Stimulated activated CD8-positive, alpha-beta memory T cell treated with anti-CD3 and anti-CD28 coated beads, Interleukin-2, amount 100 ng/mL, for 1 hour (primary cell): ENCODE data around the gene LIMK1.
"Not testable (repeated sequence)": the region's sequence is repeated elsewhere in the genome, so short reads cannot be mapped to it uniquely, and the experiment has no call there.

Experiments
- DNase-seq, 2 donors: peaks; one replicate each; pipeline ENCODE4 v3.0.0-alpha.2; 2020; ENCODE audit warnings: low read depth in 2 of 2

LIMK1 gene

DNA sequence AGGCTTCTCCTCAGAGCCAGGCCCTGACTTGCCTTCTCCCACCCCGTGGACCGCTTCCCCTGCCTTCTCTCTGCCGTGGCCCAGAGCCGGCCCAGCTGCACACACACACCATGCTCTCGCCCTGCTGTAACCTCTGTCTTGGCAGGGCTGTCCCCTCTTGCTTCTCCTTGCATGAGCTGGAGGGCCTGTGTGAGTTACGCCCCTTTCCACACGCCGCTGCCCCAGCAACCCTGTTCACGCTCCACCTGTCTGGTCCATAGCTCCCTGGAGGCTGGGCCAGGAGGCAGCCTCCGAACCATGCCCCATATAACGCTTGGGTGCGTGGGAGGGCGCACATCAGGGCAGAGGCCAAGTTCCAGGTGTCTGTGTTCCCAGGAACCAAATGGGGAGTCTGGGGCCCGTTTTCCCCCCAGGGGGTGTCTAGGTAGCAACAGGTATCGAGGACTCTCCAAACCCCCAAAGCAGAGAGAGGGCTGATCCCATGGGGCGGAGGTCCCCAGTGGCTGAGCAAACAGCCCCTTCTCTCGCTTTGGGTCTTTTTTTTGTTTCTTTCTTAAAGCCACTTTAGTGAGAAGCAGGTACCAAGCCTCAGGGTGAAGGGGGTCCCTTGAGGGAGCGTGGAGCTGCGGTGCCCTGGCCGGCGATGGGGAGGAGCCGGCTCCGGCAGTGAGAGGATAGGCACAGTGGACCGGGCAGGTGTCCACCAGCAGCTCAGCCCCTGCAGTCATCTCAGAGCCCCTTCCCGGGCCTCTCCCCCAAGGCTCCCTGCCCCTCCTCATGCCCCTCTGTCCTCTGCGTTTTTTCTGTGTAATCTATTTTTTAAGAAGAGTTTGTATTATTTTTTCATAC lies 38.0 kb downstream of the LIMK1 start:
- DNase-seq = no peak

DNA sequence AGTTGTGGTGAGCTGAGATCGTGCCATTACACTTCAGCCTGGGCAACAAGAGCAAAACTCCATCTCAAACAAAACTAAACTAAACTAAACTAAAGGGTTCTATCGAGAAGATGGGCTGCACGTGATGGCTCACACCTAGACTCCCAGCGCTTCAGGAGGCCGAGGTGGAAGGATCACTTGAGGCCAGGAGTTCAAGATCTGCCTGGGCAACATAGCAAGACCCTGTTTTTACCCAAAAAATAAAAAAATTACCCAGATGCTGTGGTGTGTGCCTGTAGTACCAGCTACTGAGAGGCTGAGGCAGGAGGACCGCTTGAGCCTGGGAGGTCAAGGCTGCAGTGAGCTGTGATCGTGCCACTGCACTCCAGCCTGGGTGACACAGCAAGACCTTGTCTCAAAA lies 40.3 kb downstream of the LIMK1 start:
- not testable (repeated sequence) for DNase-seq

DNA sequence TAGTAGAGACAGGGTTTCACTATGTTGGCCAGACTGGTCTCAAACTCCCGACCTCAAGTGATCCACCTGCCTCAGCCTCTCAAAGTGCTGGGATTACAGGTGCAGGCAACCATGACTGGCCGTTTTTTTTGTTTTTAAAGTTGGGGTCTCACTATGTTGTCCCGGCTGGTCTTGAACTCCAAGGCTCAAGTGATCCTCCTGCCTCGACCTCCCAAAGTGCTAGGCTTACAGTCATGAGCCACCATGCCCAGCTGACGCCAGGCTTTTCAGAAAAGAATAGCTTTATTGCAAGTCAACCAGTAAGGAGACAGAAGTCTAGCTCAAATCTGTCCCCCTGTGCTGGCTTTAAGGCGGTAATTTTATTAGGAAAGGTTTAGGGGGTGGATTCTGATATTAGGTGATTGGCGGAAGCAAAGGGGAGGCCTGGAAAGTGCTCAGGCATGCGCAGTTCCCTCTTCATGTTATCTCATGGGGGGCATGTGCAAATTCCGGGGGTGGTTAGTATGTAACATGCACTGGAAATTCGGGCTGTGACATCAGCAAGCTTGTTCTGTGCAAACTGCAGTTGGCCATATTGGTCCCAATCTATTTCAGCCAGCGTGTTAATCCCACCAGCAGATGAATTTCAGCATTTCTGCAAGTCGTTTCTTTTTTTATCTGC lies 42.7 kb downstream of the LIMK1 start:
- no peak for DNase-seq

DNA sequence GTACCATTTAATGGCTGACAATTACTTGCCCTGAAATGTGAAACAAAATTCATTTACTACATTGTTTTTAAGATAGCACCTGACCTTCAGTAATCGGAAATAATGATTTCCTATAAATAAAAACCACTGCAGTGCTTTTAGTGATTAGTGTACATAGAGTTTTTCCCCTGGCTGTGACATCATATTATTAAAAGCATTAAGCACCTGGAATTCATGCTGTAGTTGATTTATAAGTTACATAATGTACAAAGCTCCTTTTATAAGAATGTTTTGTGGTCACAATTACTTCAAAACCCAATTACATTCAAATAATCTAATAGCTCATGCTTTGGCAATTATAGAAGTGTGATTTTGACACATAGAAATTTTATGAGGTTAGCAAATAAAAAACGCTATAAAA lies 46.3 kb downstream of the LIMK1 start:
- no peak for DNase-seq

DNA sequence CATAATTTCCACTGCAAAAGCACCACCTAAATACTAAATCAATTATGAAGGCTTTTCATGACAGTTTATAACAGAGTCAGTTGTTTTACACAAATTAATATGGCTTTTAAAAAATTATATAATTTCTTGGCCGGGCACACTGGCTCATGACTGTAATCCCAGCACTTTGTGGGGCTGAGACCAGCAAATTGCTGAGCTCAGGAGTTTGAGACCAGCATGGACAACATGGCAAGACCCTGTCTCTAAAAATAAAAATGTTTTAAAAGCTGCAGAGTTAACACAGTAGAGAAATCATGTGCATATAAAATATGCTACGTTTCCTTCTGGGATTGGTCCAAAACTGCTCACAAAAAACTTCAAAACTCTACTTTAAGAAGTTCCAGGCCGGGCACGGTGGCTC lies 46.9 kb downstream of the LIMK1 start:
- DNase-seq = no peak

DNA sequence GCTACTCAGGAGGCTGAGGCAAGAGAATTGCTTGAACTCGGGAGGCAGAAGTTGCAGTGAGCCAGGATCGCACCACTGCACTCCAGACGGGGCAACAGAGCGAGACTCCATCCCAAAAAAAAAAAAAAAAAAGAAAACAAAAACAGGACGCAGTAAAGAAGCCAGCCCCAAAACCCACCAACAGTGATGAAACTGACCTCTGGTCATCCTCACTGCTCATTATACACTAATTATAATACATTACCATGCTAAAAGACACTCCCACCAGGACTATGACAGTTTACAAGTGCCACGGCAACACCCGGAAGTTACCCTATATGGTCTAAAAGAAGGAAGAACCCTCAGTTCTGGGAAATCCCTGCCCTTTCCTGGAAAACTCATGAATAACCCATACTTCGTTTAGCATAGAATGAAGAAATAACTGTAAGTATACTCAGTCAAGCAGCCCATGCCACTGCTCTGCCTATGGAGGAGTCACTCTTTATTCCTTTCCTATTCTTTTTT lies 50.6 kb downstream of the LIMK1 start:
- no peak for DNase-seq

DNA sequence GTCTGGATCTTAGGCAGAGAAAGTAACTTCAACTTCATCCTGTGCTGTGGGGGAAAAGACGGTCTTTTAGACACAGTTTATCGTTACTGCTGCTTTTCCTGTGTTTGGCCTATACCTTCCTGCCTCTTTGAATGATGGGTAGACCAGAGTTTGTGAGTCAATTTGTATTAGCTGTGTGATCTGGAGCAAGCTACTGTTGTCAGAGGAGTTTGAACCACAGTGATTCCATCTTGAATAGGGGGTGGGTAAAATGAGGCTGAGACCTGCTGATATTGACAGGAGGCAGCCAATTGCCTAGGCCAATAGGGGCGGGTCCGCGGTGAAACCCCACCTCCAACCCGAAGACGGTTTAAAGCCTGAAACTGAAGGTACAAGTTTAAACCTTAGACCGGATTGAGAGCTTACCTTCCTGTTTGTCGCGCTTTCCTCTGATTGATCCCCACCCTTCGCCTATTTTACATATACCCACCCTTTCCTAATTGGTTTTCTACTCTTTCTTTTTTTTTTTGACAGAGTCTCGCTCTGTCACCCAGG lies 54.8 kb downstream of the LIMK1 start:
- DNase-seq = no peak

- no peak for DNase-seq
Observed at GRCh38 chr7:74138945-74139843, 55.6 kb downstream of the LIMK1 start.

GRCh38 chr7:74141705-74142104 lies 58.1 kb downstream of the LIMK1 start:
- DNase-seq = no peak

DNA sequence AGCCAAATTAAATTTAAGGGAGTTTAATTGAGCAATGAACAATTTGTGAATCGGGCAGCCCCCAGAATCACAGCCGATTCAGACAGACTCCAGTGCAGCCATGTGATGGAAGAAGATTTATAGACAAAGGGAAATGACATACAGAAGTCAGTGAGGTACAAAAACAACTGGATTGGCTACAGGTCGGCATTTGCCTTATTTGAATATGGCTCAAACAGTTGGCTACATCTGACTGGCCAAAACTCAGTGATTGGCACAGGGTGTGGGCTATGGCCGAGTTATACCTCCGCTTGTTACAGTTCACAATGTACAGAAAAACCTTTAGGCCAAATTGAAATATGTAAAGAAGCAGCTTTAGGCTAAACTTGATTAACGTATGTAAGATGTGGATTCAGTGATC lies 59.8 kb downstream of the LIMK1 start:
- DNase-seq = no peak

DNA sequence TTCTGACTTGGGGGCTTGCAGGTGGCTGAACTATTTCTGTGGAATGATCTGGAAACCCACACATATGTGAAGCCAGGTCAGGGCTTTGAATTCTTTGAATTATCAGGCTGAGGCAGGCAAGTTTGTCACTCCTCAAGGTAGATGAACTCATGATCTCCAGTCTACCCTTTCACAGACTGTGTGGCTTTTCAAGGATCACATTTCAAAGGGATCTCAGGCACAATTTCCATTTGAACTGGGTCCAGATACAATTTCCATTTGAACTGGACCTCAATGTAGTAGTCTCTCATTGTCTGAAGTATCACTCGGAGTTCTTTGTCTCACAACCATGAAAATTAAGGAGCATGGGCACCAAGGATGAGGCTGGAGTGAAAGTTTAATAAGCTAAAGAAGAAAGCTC lies 64.9 kb downstream of the LIMK1 start:
- DNase-seq = no peak

DNA sequence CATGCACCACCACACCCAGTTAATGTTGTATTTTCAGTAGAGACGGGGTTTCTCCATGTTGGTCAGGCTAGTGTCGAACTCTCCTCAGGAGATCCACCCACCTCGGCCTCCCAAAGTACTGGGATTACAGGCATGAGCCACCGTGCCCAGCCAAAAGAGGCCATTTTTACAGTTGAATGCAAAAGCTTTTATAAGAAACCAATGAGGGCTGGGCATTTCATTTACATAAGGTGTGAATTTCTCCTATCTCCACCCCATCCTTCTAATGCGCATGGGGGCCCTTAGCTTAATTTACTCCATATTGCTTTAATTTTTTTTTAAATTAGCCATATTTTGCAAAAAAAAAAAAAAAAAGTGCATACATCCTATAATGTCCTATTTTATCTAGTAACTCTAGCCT lies 65.5 kb downstream of the LIMK1 start:
- DNase-seq = no peak

DNA sequence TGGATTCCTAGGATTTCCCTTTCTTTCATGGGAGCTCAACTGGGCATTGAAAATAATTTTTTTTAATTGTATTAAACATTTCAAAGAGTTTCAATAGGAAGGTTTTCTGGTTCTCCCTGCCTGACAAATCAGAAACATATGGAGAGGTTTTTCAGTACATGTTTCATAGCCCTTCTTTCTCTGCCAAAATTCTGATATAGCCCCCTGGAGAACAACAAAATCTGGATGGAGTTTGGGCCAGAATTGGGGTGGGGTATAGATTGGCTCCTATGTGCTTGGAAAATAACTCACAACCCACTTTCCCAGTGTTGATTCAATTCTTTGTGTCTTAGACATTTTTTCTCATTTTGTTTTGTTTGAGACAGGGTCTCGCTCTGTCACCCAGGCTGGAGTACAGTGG lies 66.0 kb downstream of the LIMK1 start:
- no peak for DNase-seq

- DNase-seq = no peak
Observed at GRCh38 chr7:74153736-74154135, 70.1 kb downstream of the LIMK1 start.

DNA sequence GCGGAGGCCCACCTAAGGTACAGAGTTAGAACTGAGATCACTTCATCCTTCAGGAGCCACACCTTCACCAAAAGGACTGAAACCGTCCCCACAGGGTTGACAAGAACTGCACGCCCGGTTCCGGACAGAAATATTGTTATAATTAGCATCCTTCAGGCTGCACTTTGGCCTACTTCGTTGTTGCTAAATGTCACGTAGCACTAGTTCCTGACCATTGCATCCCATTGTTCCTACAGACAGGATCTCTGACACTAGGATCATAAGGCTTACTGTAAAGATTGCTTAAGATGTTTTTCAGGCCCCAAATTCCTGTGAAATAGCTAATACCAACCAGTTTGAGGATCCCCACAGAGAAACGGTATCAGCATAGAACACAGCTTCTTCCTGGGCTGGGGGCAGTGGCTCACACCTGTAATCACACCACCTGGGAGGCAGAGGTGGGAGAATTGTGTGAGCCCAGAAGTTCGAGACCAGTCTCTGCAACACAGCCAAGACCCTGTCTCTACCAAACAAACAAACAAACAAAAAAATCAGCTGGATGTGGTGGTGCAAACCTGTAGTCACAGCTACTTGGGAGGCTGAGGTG lies 72.3 kb downstream of the LIMK1 start:
- no peak for DNase-seq

- DNase-seq = no peak
Observed at GRCh38 chr7:74157605-74158004, 74.0 kb downstream of the LIMK1 start.

DNA sequence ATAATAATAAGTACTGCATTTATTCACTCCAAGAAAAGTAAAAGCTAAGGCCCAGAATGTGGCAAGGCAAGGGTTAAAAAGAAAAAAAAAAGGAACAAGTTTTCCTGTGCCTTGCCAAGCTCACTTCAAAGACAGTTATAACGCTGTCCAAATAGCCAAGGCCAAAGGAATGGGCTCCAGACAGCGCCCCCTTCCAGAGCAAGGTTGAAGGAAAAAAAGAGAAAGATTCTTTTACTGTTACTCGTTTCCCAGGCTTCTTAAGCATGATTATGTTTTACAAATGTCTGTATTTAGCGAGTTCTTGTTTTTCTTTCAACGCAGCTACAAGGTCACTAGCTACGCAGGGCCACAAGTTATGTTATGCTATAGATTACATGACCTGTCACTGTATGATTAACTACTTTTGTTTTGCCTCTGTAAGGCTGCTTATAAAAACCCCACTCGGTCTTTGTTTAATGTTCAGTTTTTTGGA lies 81.4 kb downstream of the LIMK1 start:
- no peak for DNase-seq

DNA sequence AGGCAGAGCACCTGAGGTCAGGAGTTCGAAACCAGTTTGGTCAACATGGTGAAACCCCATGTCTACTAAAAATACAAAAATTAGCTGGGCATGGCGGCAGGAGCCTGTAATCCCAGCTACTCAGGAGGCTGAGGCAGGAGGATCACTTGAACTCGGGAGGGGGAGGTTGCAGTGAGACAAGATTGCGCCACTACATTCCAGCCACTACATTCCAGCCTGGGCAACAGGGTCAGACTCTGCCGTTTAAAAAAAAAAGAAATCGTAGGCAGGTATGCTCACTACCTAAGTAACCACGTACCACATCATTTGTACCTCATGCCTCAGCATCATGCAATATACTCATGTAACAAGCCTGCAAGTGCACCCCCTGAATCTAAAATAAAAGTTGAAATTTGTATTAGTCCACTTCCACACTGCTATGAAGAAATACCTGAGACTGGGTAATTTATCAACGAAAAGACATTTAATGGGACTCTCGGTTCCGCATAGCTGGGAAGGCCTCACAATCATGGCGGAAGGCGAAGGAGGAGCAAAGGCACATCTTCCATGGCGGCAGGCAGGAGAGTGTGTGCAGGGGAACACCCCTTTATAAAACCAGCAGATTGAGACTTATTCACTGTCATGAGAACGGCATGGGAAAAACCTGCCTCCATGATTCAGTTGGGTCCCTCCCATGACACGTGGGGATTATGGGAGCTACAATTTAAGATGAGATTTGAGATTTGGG lies 82.4 kb downstream of the LIMK1 start:
- no peak for DNase-seq

- DNase-seq = not testable (repeated sequence)
Observed at GRCh38 chr7:74167324-74167723, 83.7 kb downstream of the LIMK1 start.
